ENCODE measurements around the gene RASAL2. TPM values are rescaled to one million over a fixed set of nuclear protein-coding genes. Genes with fewer than 3 reads are reported as not detected.

RASAL2 gene
- total RNA-seq, 1 experiment from 2014 or later = 31.6 TPM

GRCh38 chr1:178412400-178412770 lies 318.5 kb downstream of the RASAL2 start:
- TF ChIP-seq REST (IDR thresholded peaks at IDR 0.05; ENCODE audit: insufficient read depth in 1 of 2, low read depth in 2 of 2, low read length in 1 of 2) = no peak
- no peak for TF ChIP-seq TCF7L2 (IDR thresholded peaks at IDR 0.05; ENCODE audit: low read depth, low read length)
- intact Hi-C loops (cut with micrococcal nuclease; ENCODE audit: unreplicated experiment) = no loop called here
- in situ Hi-C loops (cut with HindIII; ENCODE audit: low pct_unique_long_range_greater_than_20kb, low sequenced_read_pairs) = no loop called here
- DNase-seq (ENCODE audit: low read depth, low spot score) = no peak
- Histone ChIP-seq H3K4me3 (ENCODE audit: low read depth in 2 of 2, low read length in 2 of 2) (no peak overlapping the region), H3K9me3 (ENCODE audit: control insufficient read depth, insufficient read depth, low read depth, low read length) (peaks cover 17% of the 10 kb centered on the region; the same call in 1 of the 2 replicates), H3K27ac (ENCODE audit: low read length) (no peak overlapping the region), H3K4me1 (ENCODE audit: control insufficient read depth, insufficient read depth, low read length) (peaks cover 3% of the 10 kb centered on the region; the same call in 1 of the 2 replicates), H3K36me3 (ENCODE audit: control insufficient read depth, insufficient read depth, low read length) (no peaks in the 10 kb centered on the region), H3K27me3 (ENCODE audit: control insufficient read depth, insufficient read depth, low read length) (no peaks in the 10 kb centered on the region)
- BruUV-seq (replicated peaks) = no TSS peak
- ATAC-seq = no peak
- ChIA-PET POLR2A (interaction anchor here (0.6 kb wide), 1 partner anchor 13 kb away, joined by 3 read pairs; no protein-coding TSS in a partner anchor), CTCF (no interaction called here)

- ATAC-seq (peak; percentile 93), DNase-seq (ENCODE audit: low read depth, low spot score) (peak; percentile 79)
- TF ChIP-seq REST (IDR thresholded peaks at IDR 0.05; ENCODE audit: insufficient read depth in 1 of 2, low read depth in 2 of 2, low read length in 1 of 2) (no peak), CTCF (IDR thresholded peaks at IDR 0.05) (no peak), SIN3A (IDR thresholded peaks at IDR 0.05; ENCODE audit: borderline replicate concordance, insufficient read depth, low read depth, low read length) (no peak), POLR2AphosphoS5 (IDR thresholded peaks at IDR 0.05; ENCODE audit: low read depth, low read length) (no peak), TCF7L2 (IDR thresholded peaks at IDR 0.05; ENCODE audit: low read depth, low read length) (no peak)
- H3K36me3 ChIP-seq (ENCODE audit: control insufficient read depth, insufficient read depth, low read length) = no peaks in the 10 kb centered on the region; the same call in 1 of the 2 replicates
- H3K27ac ChIP-seq (ENCODE audit: low read length) = no peak overlapping the region
- POLR2A ChIA-PET = no interaction called here
- H3K9me3 ChIP-seq (ENCODE audit: control insufficient read depth, insufficient read depth, low read depth, low read length) = peaks cover 17% of the 10 kb centered on the region; the same call in 1 of the 2 replicates
- intact Hi-C loops (cut with micrococcal nuclease; ENCODE audit: unreplicated experiment) = no loop called here
- CTCF ChIA-PET = no interaction called here
- in situ Hi-C loops (cut with HindIII; ENCODE audit: low pct_unique_long_range_greater_than_20kb, low sequenced_read_pairs) = no loop called here
- peaks cover 6% of the 10 kb centered on the region; the same call in 1 of the 2 replicates for H3K4me1 ChIP-seq (ENCODE audit: control insufficient read depth, insufficient read depth, low read length)
- H3K4me3 ChIP-seq (ENCODE audit: low read depth in 2 of 2, low read length in 2 of 2) = no peak overlapping the region
- H3K27me3 ChIP-seq (ENCODE audit: control insufficient read depth, insufficient read depth, low read length) = no peaks in the 10 kb centered on the region
- BruUV-seq (replicated peaks) = no TSS peak
Observed at GRCh38 chr1:178417858-178418257, 324.0 kb downstream of the RASAL2 start.
